ENCODE measurements around the gene RYK. TPM values are rescaled to one million over a fixed set of nuclear protein-coding genes. Genes with fewer than 3 reads are reported as not detected.
A peak's percentile ranks its signal among the peaks of the same experiment; 100 is the strongest.

The RYK gene
- total RNA-seq, 1 donor from 2014 or later: 60.4 TPM

GRCh38 chr3:134189849-134190248 lies 60.8 kb downstream of the RYK start:
- no peak for TF ChIP-seq CTCF (IDR thresholded peaks at IDR 0.05; ENCODE audit: unreplicated experiment)

GRCh38 chr3:134186391-134186790 lies 64.3 kb downstream of the RYK start:
- Mint-ChIP-seq H3K36me3 (ENCODE audit: low read depth, unreplicated experiment) (no peaks in the 10 kb centered on the region), H3K4me1 (ENCODE audit: unreplicated experiment) (peaks cover 5% of the 10 kb centered on the region), H3K9me3 (ENCODE audit: unreplicated experiment) (no peaks in the 10 kb centered on the region), H3K27me3 (ENCODE audit: unreplicated experiment) (no peaks in the 10 kb centered on the region), H3K27ac (ENCODE audit: unreplicated experiment) (peak overlapping the region; percentile 81), H3K4me3 (ENCODE audit: unreplicated experiment) (no peak overlapping the region)
- no peak for DNase-seq (ENCODE audit: low spot score)
- TF ChIP-seq CTCF (IDR thresholded peaks at IDR 0.05; ENCODE audit: unreplicated experiment): no peak

More at GRCh38 chr3:134189849-134190248, 60.8 kb downstream of the RYK start:
- H3K27ac Mint-ChIP-seq (ENCODE audit: unreplicated experiment): no peak overlapping the region
- no peaks in the 10 kb centered on the region for H3K27me3 Mint-ChIP-seq (ENCODE audit: unreplicated experiment)
- no peak overlapping the region for H3K4me3 Mint-ChIP-seq (ENCODE audit: unreplicated experiment)
- peaks cover 5% of the 10 kb centered on the region for H3K4me1 Mint-ChIP-seq (ENCODE audit: unreplicated experiment)
- H3K36me3 Mint-ChIP-seq (ENCODE audit: low read depth, unreplicated experiment): no peaks in the 10 kb centered on the region
- DNase-seq (ENCODE audit: low spot score): no peak
- H3K9me3 Mint-ChIP-seq (ENCODE audit: unreplicated experiment): no peaks in the 10 kb centered on the region

- peaks cover 7% of the 10 kb centered on the region for H3K36me3 Mint-ChIP-seq (ENCODE audit: low read depth, unreplicated experiment)
- no peaks in the 10 kb centered on the region for H3K9me3 Mint-ChIP-seq (ENCODE audit: unreplicated experiment)
- H3K27ac Mint-ChIP-seq (ENCODE audit: unreplicated experiment): no peak overlapping the region
- no peak for TF ChIP-seq CTCF (IDR thresholded peaks at IDR 0.05; ENCODE audit: unreplicated experiment)
- no peaks in the 10 kb centered on the region for H3K27me3 Mint-ChIP-seq (ENCODE audit: unreplicated experiment)
- no peak overlapping the region for H3K4me3 Mint-ChIP-seq (ENCODE audit: unreplicated experiment)
- no peak for DNase-seq (ENCODE audit: low spot score)
- no peaks in the 10 kb centered on the region for H3K4me1 Mint-ChIP-seq (ENCODE audit: unreplicated experiment)
These were observed 69.9 kb downstream of the RYK start for GRCh38 chr3:134180761-134181160.

GRCh38 chr3:134179508-134179907 lies 71.2 kb downstream of the RYK start:
- no peak for TF ChIP-seq CTCF (IDR thresholded peaks at IDR 0.05; ENCODE audit: unreplicated experiment)
- peaks cover 15% of the 10 kb centered on the region for H3K36me3 Mint-ChIP-seq (ENCODE audit: low read depth, unreplicated experiment)
- no peaks in the 10 kb centered on the region for H3K27me3 Mint-ChIP-seq (ENCODE audit: unreplicated experiment)
- H3K4me1 Mint-ChIP-seq (ENCODE audit: unreplicated experiment): no peaks in the 10 kb centered on the region
- H3K27ac Mint-ChIP-seq (ENCODE audit: unreplicated experiment): no peak overlapping the region
- DNase-seq (ENCODE audit: low spot score): no peak
- no peak overlapping the region for H3K4me3 Mint-ChIP-seq (ENCODE audit: unreplicated experiment)
- H3K9me3 Mint-ChIP-seq (ENCODE audit: unreplicated experiment): no peaks in the 10 kb centered on the region

- peaks cover 15% of the 10 kb centered on the region for H3K36me3 Mint-ChIP-seq (ENCODE audit: low read depth, unreplicated experiment)
- H3K4me1 Mint-ChIP-seq (ENCODE audit: unreplicated experiment): peaks cover 10% of the 10 kb centered on the region
- H3K4me3 Mint-ChIP-seq (ENCODE audit: unreplicated experiment): no peak overlapping the region
- H3K27me3 Mint-ChIP-seq (ENCODE audit: unreplicated experiment): no peaks in the 10 kb centered on the region
- no peak for DNase-seq (ENCODE audit: low spot score)
- H3K9me3 Mint-ChIP-seq (ENCODE audit: unreplicated experiment): no peaks in the 10 kb centered on the region
- TF ChIP-seq CTCF (IDR thresholded peaks at IDR 0.05; ENCODE audit: unreplicated experiment): no peak
- no peak overlapping the region for H3K27ac Mint-ChIP-seq (ENCODE audit: unreplicated experiment)
These were observed 87.6 kb downstream of the RYK start for GRCh38 chr3:134163096-134163495.
